ENCODE results near the gene TRMT10A.
"Not testable (repeated sequence)": the region's sequence is repeated elsewhere in the genome, so short reads cannot be mapped to it uniquely, and the experiment has no call there.

The TRMT10A gene

GRCh38 chr4:99552872-99553271 lies 11.0 kb downstream of the TRMT10A start:
- DNase-seq (ENCODE audit: low read depth in 2 of 2), result no peak

DNA sequence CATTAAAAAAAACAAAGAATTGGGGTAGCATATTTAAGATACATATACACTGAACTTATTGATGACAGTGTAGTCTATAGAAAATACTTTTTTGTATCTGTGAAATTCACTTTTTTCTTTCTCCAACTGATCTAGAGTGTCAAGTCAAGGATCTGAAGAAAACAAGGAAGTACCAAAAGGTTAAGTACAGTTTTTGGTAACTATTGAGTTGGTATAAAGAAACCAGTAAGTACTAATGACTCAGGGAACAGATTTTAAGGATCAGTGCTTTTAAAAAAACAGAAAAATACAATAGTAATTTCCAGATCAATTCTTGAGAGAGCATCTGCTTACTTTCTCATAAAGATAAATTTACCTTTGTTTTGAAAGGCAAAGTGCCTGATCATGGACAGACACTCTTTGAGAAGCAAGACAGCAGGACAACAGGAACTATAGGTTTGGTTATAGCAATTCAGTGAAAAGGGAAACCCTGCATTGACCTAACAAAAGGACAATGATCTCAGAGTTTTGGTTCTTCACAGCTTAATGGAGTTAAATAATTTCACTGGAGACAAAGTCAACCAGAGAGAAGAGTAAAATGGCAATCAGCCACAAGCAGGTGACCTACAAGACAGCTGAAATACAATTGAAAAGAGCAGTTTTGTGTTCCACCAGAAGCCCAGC lies 23.4 kb downstream of the TRMT10A start:
- no peak for DNase-seq (ENCODE audit: low read depth in 2 of 2)

DNA sequence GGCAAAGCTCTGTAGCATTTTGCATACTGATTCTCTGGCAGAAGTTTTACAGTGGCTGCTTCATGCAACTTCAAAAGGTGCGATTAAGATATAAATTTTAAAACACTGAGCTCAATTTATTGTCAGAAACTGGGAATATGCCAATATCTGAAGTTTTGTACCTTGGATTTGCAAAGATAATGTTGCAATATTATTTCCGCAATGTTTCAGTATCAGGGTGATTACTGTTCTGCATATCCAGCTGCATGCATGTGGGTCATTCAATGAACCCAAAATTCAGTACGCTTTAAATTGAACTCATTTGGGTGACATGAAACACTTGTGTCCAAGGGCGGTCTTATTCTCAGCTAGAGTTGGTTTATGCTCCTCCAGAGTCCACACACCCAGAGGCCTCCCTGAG lies 26.2 kb downstream of the TRMT10A start:
- no peak for DNase-seq (ENCODE audit: low read depth in 2 of 2)

- DNase-seq (ENCODE audit: low read depth in 2 of 2), result no peak
Observed at GRCh38 chr4:99536848-99537247, 27.0 kb downstream of the TRMT10A start.

GRCh38 chr4:99536271-99536670 lies 27.6 kb downstream of the TRMT10A start:
- no peak for DNase-seq (ENCODE audit: low read depth in 2 of 2)

DNA sequence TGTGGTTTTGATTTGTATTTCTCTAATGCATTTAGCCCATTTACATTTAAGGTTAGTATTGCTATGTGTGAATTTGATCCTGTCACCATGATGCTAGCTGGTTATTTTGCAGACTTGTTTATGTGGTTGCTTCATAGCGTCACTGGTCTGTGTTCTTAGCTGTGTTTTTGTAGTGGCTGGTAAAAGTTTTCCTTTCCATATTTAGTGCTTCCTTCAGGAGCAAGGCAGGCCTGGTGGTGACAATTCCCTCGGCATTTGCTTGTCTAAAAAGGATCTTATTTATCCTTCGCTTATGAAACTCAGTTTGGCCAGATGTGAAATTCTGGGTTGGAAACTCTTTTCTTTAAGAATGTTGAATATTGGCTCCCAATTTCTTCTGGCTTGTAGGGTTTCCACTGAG lies 29.1 kb downstream of the TRMT10A start:
- DNase-seq (ENCODE audit: low read depth in 2 of 2), result not testable (repeated sequence)

GRCh38 chr4:99529956-99530355 lies 33.9 kb downstream of the TRMT10A start:
- DNase-seq (ENCODE audit: low read depth in 2 of 2), result no peak

DNA sequence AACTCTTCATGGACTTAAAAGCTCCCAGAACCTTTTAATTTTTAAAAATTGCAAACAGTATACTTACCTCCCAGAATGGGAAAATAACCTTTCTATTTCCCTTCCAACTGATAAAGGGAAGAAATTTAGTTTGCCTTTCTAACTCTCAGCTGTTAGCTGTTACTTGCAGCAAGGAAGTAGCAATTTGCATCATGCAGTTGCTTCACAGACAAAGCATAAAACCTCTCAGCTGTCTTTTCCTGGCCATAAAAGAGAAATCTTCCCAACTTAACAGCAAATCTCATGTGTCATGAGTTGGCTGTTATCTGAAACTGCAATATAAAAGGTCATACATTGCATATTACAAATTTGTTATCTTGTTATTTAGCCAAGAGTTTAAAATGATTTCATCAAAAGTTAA lies 34.6 kb downstream of the TRMT10A start:
- no peak for DNase-seq (ENCODE audit: low read depth in 2 of 2)

DNA sequence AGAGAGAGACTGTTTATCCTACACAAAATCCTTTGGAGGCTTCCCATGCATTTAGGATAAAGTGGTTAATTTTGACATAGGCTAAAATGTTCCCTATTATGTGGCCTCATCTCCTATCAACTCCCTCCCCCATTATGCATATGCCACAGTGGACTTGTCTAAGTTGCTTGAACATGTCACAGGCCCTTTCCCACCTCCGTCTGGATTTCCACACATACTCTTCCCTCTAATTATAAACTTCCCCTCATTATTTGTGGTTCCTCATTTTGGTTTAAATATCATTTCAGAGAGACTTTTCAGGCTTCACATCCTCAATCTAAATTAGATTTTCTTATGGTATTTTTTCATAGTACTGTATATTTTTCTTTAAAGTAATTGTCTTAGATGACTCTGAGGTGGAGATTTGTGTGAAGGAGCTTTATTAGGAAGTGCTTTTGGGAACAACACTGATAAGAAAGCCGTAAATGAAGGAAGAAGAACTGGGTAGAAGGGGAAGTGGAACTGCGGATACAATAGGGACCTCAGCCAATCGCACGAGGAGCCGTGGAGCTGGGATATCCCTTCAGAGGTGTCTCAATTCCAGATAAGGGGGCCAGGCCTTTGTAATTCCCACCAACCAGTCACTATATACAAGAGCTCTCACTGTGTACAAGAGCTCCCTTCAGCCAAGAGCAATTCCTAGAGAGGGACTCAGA lies 45.1 kb downstream of the TRMT10A start:
- no peak for DNase-seq (ENCODE audit: low read depth in 2 of 2)

- DNase-seq (ENCODE audit: low read depth in 2 of 2), result no peak
Observed at GRCh38 chr4:99510721-99511120, 53.1 kb downstream of the TRMT10A start, which contains the start of gene C4orf17. TSS of gene C4orf17 (plus strand) at chr4:99511021. CDS start at chr4:99513082, 2,061 bp downstream.

GRCh38 chr4:99507762-99508161 lies 56.1 kb downstream of the TRMT10A start:
- peak in 1 of 2 donors; percentile 19 for DNase-seq (ENCODE audit: low read depth in 2 of 2)

GRCh38 chr4:99507349-99507748 lies 56.5 kb downstream of the TRMT10A start:
- no peak for DNase-seq (ENCODE audit: low read depth in 2 of 2)

DNA sequence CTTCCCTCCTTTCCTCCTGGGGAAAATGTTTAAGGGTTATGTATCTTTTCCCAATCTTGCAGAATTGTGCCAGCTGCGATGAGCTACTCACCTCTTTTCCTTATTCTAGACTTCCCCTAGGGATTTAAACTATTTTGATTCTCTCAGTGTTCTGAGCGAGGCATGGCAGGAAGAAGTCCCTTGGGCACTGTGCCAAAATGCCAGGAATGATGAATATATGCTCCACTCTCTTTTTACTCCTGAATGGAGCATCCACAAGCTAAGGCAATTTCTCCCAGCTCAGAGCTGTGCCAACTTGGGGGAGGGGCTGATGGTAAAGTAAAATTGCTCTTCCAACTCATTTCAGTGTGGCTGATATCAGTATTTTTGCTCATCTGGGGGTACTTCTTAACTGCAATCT lies 57.1 kb downstream of the TRMT10A start:
- no peak for DNase-seq (ENCODE audit: low read depth in 2 of 2)

DNA sequence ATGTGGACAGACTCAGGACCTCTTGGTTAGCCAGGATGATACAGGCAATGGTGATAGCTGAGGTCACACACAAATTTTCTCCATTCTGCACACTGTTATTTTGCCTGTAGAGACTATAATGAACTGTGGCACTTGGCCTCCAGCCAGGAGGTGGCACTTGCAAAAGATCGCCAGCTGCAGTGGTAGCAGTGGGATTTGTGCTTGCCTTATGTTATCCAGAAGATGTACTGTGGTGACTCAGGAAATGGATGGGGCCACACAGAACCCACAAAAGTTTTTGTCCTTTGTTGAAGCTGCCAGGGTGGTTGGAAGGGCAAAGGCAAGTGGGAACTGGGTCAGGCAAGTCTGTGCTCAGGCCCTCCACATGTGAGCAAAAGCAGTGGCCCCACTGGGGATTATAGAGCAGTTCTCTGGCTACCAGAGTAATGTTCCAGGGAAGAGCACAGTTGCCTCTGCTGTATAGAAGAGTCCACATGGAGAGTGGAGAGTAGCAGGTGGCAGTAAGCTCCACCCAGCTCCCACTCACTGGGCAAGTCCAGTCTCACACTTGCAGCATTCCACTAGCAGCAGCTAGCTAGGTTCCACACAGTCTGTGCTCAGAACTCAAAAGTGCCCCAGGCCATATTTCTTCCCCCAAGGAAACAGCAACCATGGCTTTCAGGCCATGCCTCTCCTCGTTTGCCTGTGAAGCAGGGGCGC lies 58.9 kb downstream of the TRMT10A start:
- DNase-seq (ENCODE audit: low read depth in 2 of 2), result no peak

Measured in stimulated activated CD4-positive, alpha-beta T cell treated with anti-CD3 and anti-CD28 coated beads, Interleukin-1b, Interleukin-23, amount 100 ng/mL, for 4 hours (primary cell).